IMR-90 (cell line): Measurements from ENCODE around the gene PAFAH1B2. TPM values are rescaled to one million over a fixed set of nuclear protein-coding genes. Genes with fewer than 3 reads are reported as not detected.
A peak's percentile ranks its signal among the peaks of the same experiment; 100 is the strongest.

Experiments
- ATAC-seq: fragments of 200-7000 bp; cut with Tn5 transposase; 2 replicates; pipeline ENCODE4 v1.9.1; 2020; ENCODE audit warnings: low read depth, mild to moderate bottlenecking, moderate library complexity
- BruUV-seq: library from RNA; stranded (reverse); fragments of 400-500 nt; replicated peaks from 2 replicates; lab custom pipeline; 2021; lab: Mats Ljungman, UMichigan
- CTCF ChIA-PET: fragments of 300-600 bp; formaldehyde crosslinking; extraction: SDS; loops from one replicate; lab custom pipeline; 2021; ENCODE audit warnings: antibody characterized with exemption; lab: Yijun Ruan, JAX
- POLR2A ChIA-PET: fragments of 300-600 bp; sonication (Branson Sonifier 250); formaldehyde crosslinking; loops from one replicate; lab custom pipeline; 2022; ENCODE audit warnings: antibody characterized with exemption; ENCODE audit not compliant: unreplicated experiment; lab: Charles Lee
- DNase-seq: peaks from one replicate; pipeline ENCODE4 v3.0.0; 2013
- H2AFZ ChIP-seq: replicated peaks from 2 replicates; pipeline ENCODE3; 2013; ENCODE audit warnings: low read length, mild to moderate bottlenecking; ENCODE audit not compliant: poor library complexity
- H2AK5ac ChIP-seq: 2 replicates; pipeline ENCODE4 v1.6.1; 2013; ENCODE audit warnings: low read depth, low read length, inconsistent platforms
- H2AK9ac ChIP-seq: replicated peaks from 2 replicates; pipeline ENCODE3; 2013; ENCODE audit warnings: mild to moderate bottlenecking, low read depth, low read length, moderate library complexity; ENCODE audit not compliant: poor library complexity
- H2BK120ac ChIP-seq: 2 replicates; pipeline ENCODE4 v1.6.1; 2013; ENCODE audit warnings: low read depth, low read length, inconsistent platforms
- H2BK15ac ChIP-seq: 3 replicates; pipeline ENCODE4 v1.6.1; 2013; ENCODE audit warnings: low read depth, low read length, inconsistent platforms
- H2BK20ac ChIP-seq: 2 replicates; pipeline ENCODE4 v1.6.1; 2013; ENCODE audit warnings: low read depth, mild to moderate bottlenecking, inconsistent platforms, low read length, moderate library complexity
- H2BK5ac ChIP-seq: 2 replicates; pipeline ENCODE4 v1.6.1; 2013; ENCODE audit warnings: mild to moderate bottlenecking, low read depth, low read length, inconsistent platforms; ENCODE audit not compliant: poor library complexity, severe bottlenecking
- H3K14ac ChIP-seq: replicated peaks from 2 replicates; pipeline ENCODE4 v1.6.1; 2013; ENCODE audit warnings: low read depth, low read length, inconsistent platforms
- H3K18ac ChIP-seq: 2 replicates; pipeline ENCODE4 v1.6.1; 2013; ENCODE audit warnings: low read depth, low read length, control low read depth
- H3K23ac ChIP-seq: 2 replicates; pipeline ENCODE4 v1.6.1; 2013; ENCODE audit warnings: low read depth, low read length, inconsistent platforms
- H3K27ac ChIP-seq: 2 replicates; pipeline ENCODE4 v1.5.1; 2013; ENCODE audit warnings: mild to moderate bottlenecking, control low read depth, low read length; ENCODE audit not compliant: insufficient read depth
- H3K27me3 ChIP-seq: 2 replicates; pipeline ENCODE4 v1.6.1; 2013; ENCODE audit warnings: low read length; ENCODE audit not compliant: control insufficient read depth, insufficient read depth
- H3K36me3 ChIP-seq: 2 replicates; pipeline ENCODE4 v1.6.1; 2013; ENCODE audit warnings: low read length, mixed read lengths; ENCODE audit not compliant: control insufficient read depth, insufficient read depth
- H3K4ac ChIP-seq: 2 replicates; pipeline ENCODE4 v1.6.1; 2013; ENCODE audit warnings: low read depth, low read length, inconsistent platforms
- H3K4me1 ChIP-seq: 2 replicates; pipeline ENCODE4 v1.6.1; 2013; ENCODE audit warnings: low read length, mixed read lengths; ENCODE audit not compliant: control insufficient read depth, insufficient read depth
- H3K4me2 ChIP-seq: 2 replicates; pipeline ENCODE4 v1.6.1; 2013; ENCODE audit warnings: low read depth, mild to moderate bottlenecking, control low read depth, low read length, moderate library complexity
- H3K4me3 ChIP-seq: 2 replicates; pipeline ENCODE4 v1.5.1; 2013; ENCODE audit warnings: low read depth, mild to moderate bottlenecking, control low read depth, low read length, moderate library complexity; ENCODE audit not compliant: insufficient read depth
- H3K56ac ChIP-seq: 2 replicates; pipeline ENCODE4 v1.6.1; 2013; ENCODE audit warnings: low read length, inconsistent platforms; ENCODE audit not compliant: insufficient read depth; ENCODE audit errors: extremely low read depth
- H3K79me1 ChIP-seq, 2 experiments: 2 replicates each; pipeline ENCODE4 v1.6.1; 2013; ENCODE audit warnings: low read length in 2 of 2, inconsistent platforms in 1 of 2, low read depth in 1 of 2
- H3K9ac ChIP-seq: 2 replicates; pipeline ENCODE4 v1.6.1; 2013; ENCODE audit warnings: low read depth, low read length, control low read depth
- H3K9me1 ChIP-seq: 2 replicates; pipeline ENCODE4 v1.6.1; 2013; ENCODE audit warnings: low read length, inconsistent platforms; ENCODE audit not compliant: insufficient read depth
- H3K9me3 ChIP-seq: 2 replicates; pipeline ENCODE4 v1.6.1; 2013; ENCODE audit warnings: low read length; ENCODE audit not compliant: control insufficient read depth, insufficient read depth
- H4K20me1 ChIP-seq: 2 replicates; pipeline ENCODE4 v1.6.1; 2013; ENCODE audit warnings: low read length, inconsistent platforms; ENCODE audit not compliant: insufficient read depth
- H4K5ac ChIP-seq: 2 replicates; pipeline ENCODE4 v1.6.1; 2013; ENCODE audit warnings: mild to moderate bottlenecking, low read depth, low read length, control low read depth
- H4K8ac ChIP-seq, 2 experiments: 2 replicates each; pipeline ENCODE4 v1.6.1; 2013; ENCODE audit warnings: low read depth in 2 of 2, low read length in 2 of 2, control low read depth in 1 of 2, inconsistent platforms in 1 of 2
- H4K91ac ChIP-seq: 2 replicates; pipeline ENCODE4 v1.6.1; 2013; ENCODE audit warnings: low read depth, low read length, inconsistent platforms; ENCODE audit not compliant: insufficient read depth
- CHD1 ChIP-seq: IDR thresholded peaks from 2 replicates; pipeline ENCODE4 v1.6.1; 2012; ENCODE audit warnings: low read depth, low read length, improper control_type of control experiment
- ELK1 ChIP-seq: fragments of 150-350 bp; IDR thresholded peaks from 2 replicates; pipeline ENCODE4 v1.6.1; 2016; ENCODE audit warnings: low read depth, mild to moderate bottlenecking, low read length, moderate library complexity, borderline replicate concordance
- FOS ChIP-seq: fragments of 150-350 bp; IDR thresholded peaks from 2 replicates; pipeline ENCODE4 v1.6.1; 2016; ENCODE audit warnings: low read depth, low read length
- MAFK ChIP-seq: IDR thresholded peaks from 2 replicates; pipeline ENCODE4 v1.6.1; 2012; ENCODE audit warnings: low read depth, low read length, improper control_type of control experiment
- MAZ ChIP-seq: IDR thresholded peaks from 2 replicates; pipeline ENCODE4 v1.6.1; 2012; ENCODE audit warnings: low read depth, mild to moderate bottlenecking, low read length, improper control_type of control experiment, moderate library complexity, borderline replicate concordance
- MXI1 ChIP-seq: IDR thresholded peaks from 2 replicates; pipeline ENCODE4 v1.6.1; 2012; ENCODE audit warnings: low read depth, mild to moderate bottlenecking, low read length, moderate library complexity, borderline replicate concordance
- NFE2L2 ChIP-seq: fragments of 150-350 bp; IDR thresholded peaks from 2 replicates; pipeline ENCODE4 v1.6.1; 2016; ENCODE audit warnings: low read depth, mild to moderate bottlenecking, low read length
- POLR2A ChIP-seq: IDR thresholded peaks from 2 replicates; pipeline ENCODE4 v1.6.1; 2012; ENCODE audit warnings: mild to moderate bottlenecking, low read depth, low read length
- RAD21 ChIP-seq: IDR thresholded peaks from 2 replicates; pipeline ENCODE4 v1.6.1; 2012; ENCODE audit warnings: low read length, improper control_type of control experiment
- RCOR1 ChIP-seq: IDR thresholded peaks from 2 replicates; pipeline ENCODE4 v1.6.1; 2012; ENCODE audit warnings: mild to moderate bottlenecking, low read length, improper control_type of control experiment; ENCODE audit not compliant: insufficient replicate concordance
- SMC3 ChIP-seq: fragments of 150-350 bp; IDR thresholded peaks from 2 replicates; pipeline ENCODE4 v1.6.1; 2016; ENCODE audit warnings: low read depth, mild to moderate bottlenecking, antibody characterized with exemption, low read length, moderate library complexity
- WGBS, 2 experiments: methylation state at CpG; one replicate each; pipeline versions ENCODE4 v1.1.5 to v1.1.7; 2013; ENCODE audit warnings: missing lambda C conversion rate in 2 of 2; ENCODE audit not compliant: insufficient read length in 1 of 2; ENCODE audit errors: extremely low coverage in 2 of 2; 5-methylcytosine and 5-hydroxymethylcytosine counted together
- dilution Hi-C: fragments of 300-500 bp; cut with HindIII; formaldehyde crosslinking; loops from one replicate; pipeline ENCODE4 v1.14.3; 2018; ENCODE audit warnings: low sequenced_read_pairs; ENCODE audit not compliant: unreplicated experiment
- in situ Hi-C: fragments of 300-500 bp; cut with MboI; formaldehyde crosslinking; loops from 3 replicates; pipeline ENCODE4 v1.14.3; 2019; ENCODE audit warnings: low sequenced_read_pairs, inconsistent platforms, mixed read lengths
- intact Hi-C: fragments of 100-400 bp; cut with micrococcal nuclease; formaldehyde crosslinking; loops from 2 replicates; pipeline ENCODE4 v1.10.0; 2022
- polyA plus RNA-seq, 3 experiments: library from polyadenylated mRNA; depleted of rRNA; stranded (reverse); fragments of >200 nt; gene quantifications; 2 replicates each; pipeline ENCODE4 v1.2.3, GENCODE V29; 2012; ENCODE audit warnings: low replicate concordance in 1 of 3
- total RNA-seq: library from RNA; depleted of rRNA; stranded (reverse); fragments of >200 nt; gene quantifications from 2 replicates; pipeline ENCODE4 v1.2.3, GENCODE V29; 2012
- TF ChIP-seq, protein P1 (sequence below): fragments of 150-350 bp; IDR thresholded peaks from 2 replicates; pipeline ENCODE4 v1.6.1; 2017; ENCODE audit warnings: mild to moderate bottlenecking, antibody characterized with exemption, low read length, low read depth
- TF ChIP-seq, protein P2 (sequence below): conservative IDR thresholded peaks from 2 replicates; pipeline ENCODE4 v1.5.1; 2012; ENCODE audit warnings: mild to moderate bottlenecking, low read depth, low read length, improper control_type of control experiment

Gene PAFAH1B2
- total and polyA plus RNA-seq, 2 of the 4 experiments (the other 2 are of a cell fraction), result 29.8 to 280 TPM

GRCh38 chr11:117171404-117172061 is 27.4 kb downstream of the PAFAH1B2 start:
- H3K9ac ChIP-seq, result no peak overlapping the region
- H3K79me1 ChIP-seq, result peaks cover 4 to 48% of the 10 kb centered on the region in 2 experiments
- H2BK20ac ChIP-seq, result no peak overlapping the region
- DNase-seq (peak; percentile 54), ATAC-seq (peak; percentile 59)
- 86% methylated on average over 1 of the region's 14 CpGs; no CpG with 5 or more reads in 1 of the 2 experiments for WGBS, 2 experiments
- H3K27ac ChIP-seq, result no peak overlapping the region
- no peak overlapping the region for H3K4me3 ChIP-seq
- H2AK5ac ChIP-seq, result no peak overlapping the region
- H3K9me1 ChIP-seq, result peaks cover 10% of the 10 kb centered on the region
- H3K9me3 ChIP-seq, result no peaks in the 10 kb centered on the region
- no peak overlapping the region for H2AK9ac ChIP-seq
- TF ChIP-seq FOS (no peak), MAZ (no peak), POLR2A (no peak), MXI1 (no peak), NFE2L2 (no peak), RAD21 (no peak), CHD1 (no peak), MAFK (no peak), RCOR1 (no peak), SMC3 (no peak), ELK1 (no peak)
- TF ChIP-seq, protein P1, sequence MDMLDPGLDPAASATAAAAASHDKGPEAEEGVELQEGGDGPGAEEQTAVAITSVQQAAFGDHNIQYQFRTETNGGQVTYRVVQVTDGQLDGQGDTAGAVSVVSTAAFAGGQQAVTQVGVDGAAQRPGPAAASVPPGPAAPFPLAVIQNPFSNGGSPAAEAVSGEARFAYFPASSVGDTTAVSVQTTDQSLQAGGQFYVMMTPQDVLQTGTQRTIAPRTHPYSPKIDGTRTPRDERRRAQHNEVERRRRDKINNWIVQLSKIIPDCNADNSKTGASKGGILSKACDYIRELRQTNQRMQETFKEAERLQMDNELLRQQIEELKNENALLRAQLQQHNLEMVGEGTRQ, result no peak
- TF ChIP-seq, protein P2, sequence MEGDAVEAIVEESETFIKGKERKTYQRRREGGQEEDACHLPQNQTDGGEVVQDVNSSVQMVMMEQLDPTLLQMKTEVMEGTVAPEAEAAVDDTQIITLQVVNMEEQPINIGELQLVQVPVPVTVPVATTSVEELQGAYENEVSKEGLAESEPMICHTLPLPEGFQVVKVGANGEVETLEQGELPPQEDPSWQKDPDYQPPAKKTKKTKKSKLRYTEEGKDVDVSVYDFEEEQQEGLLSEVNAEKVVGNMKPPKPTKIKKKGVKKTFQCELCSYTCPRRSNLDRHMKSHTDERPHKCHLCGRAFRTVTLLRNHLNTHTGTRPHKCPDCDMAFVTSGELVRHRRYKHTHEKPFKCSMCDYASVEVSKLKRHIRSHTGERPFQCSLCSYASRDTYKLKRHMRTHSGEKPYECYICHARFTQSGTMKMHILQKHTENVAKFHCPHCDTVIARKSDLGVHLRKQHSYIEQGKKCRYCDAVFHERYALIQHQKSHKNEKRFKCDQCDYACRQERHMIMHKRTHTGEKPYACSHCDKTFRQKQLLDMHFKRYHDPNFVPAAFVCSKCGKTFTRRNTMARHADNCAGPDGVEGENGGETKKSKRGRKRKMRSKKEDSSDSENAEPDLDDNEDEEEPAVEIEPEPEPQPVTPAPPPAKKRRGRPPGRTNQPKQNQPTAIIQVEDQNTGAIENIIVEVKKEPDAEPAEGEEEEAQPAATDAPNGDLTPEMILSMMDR, result no peak
- intact Hi-C loops (no loop called here), dilution Hi-C loops (no loop called here), in situ Hi-C loops (no loop called here)
- H4K8ac ChIP-seq, result no peak overlapping the region
- no peak overlapping the region for H2AFZ ChIP-seq
- no peak overlapping the region for H3K18ac ChIP-seq
- ChIA-PET CTCF (no interaction called here), POLR2A (no interaction called here)
- H4K5ac ChIP-seq, result no peak overlapping the region
- H3K14ac ChIP-seq, result no peak overlapping the region
- peaks cover 9% of the 10 kb centered on the region for H3K36me3 ChIP-seq
- no peak overlapping the region for H2BK15ac ChIP-seq
- no peak overlapping the region for H3K56ac ChIP-seq
- no peak overlapping the region for H3K4ac ChIP-seq
- H3K27me3 ChIP-seq, result no peaks in the 10 kb centered on the region
- H2BK5ac ChIP-seq, result no peak overlapping the region
- peaks cover 10% of the 10 kb centered on the region for H4K20me1 ChIP-seq
- BruUV-seq, result no TSS peak
- no peak overlapping the region for H3K4me2 ChIP-seq
- H3K23ac ChIP-seq, result no peak overlapping the region
- H3K4me1 ChIP-seq, result peaks cover 14% of the 10 kb centered on the region
- H2BK120ac ChIP-seq, result no peak overlapping the region
- no peak overlapping the region for H4K91ac ChIP-seq
